BLaER1 treated with 17β-estradiol and CSF1 and Interleukin-3, amounts not matched to agents 10 nM and 100 nM (cell line): ENCODE data around the gene SRR.
"Not testable (repeated sequence)": the region's sequence is repeated elsewhere in the genome, so short reads cannot be mapped to it uniquely, and the experiment has no call there.

ENCODE experiments used
- H3K27ac ChIP-seq, 11 experiments: shearing (Covaris generic); formaldehyde crosslinking; 2 replicates each; pipeline ENCODE4 v1.8.1; 2022
- H3K27me3 ChIP-seq, 11 experiments: shearing (Covaris generic); formaldehyde crosslinking; 2 replicates each; pipeline ENCODE4 v1.8.1; 2022
- H3K36me3 ChIP-seq, 11 experiments: shearing (Covaris generic); formaldehyde crosslinking; 2 replicates each; pipeline ENCODE4 v1.8.1; 2022
- H3K4me1 ChIP-seq, 10 experiments: shearing (Covaris generic); formaldehyde crosslinking; 2 replicates each; pipeline ENCODE4 v1.8.1; 2022
- H3K4me2 ChIP-seq, 11 experiments: shearing (Covaris generic); formaldehyde crosslinking; 2 replicates each; pipeline ENCODE4 v1.8.1; 2022
- H3K4me3 ChIP-seq, 10 experiments: shearing (Covaris generic); formaldehyde crosslinking; 2 replicates each; pipeline ENCODE4 v1.8.1; 2022
- H3K9ac ChIP-seq, 11 experiments: shearing (Covaris generic); formaldehyde crosslinking; 2 replicates each; pipeline ENCODE4 v1.8.1; 2022
- H3K9me3 ChIP-seq, 11 experiments: shearing (Covaris generic); formaldehyde crosslinking; replicated peaks in 1 of 11; 2 replicates each; pipeline ENCODE4 v1.8.1; 2022
- H4K20me1 ChIP-seq, 11 experiments: shearing (Covaris generic); formaldehyde crosslinking; 2 replicates each; pipeline ENCODE4 v1.8.1; 2022
- Cebpa-rat ChIP-seq, 11 experiments: shearing (Covaris generic); IDR thresholded peaks; 2 replicates each; pipeline ENCODE4 v1.8.1; 2022

Gene SRR

GRCh38 chr17:2304931-2305330, 1.2 kb downstream of the SRR start:
- TF ChIP-seq Cebpa-rat (IDR thresholded peaks at IDR 0.05) = no peak
- peaks cover 8 to 22% (median 17%) of the 10 kb centered on the region in 11 experiments for H3K36me3 ChIP-seq
- no peaks in the 10 kb centered on the region for H3K9me3 ChIP-seq
- H3K27ac ChIP-seq = no peak overlapping the region
- H3K27me3 ChIP-seq = no peaks in the 10 kb centered on the region
- H3K4me2 ChIP-seq = peak overlapping the region in 9 of 11 experiments; percentile 62 to 91 (median 87); a peak in 11 of 22 replicates
- H3K4me3 ChIP-seq = peak overlapping the region in 2 of 10 experiments; percentile 96 to 99; a peak in 1 of 20 replicates
- 0 out of 22 replicates have a peak overlapping the region, but pooled peaks of 1 of the 11 experiments have one; percentile 11 for H3K9ac ChIP-seq
- H4K20me1 ChIP-seq = peaks cover 0 to 34% (median 33%) of the 10 kb centered on the region in 11 experiments; a peak in 18 of 22 replicates
- peaks cover 21 to 41% (median 31%) of the 10 kb centered on the region in 10 experiments for H3K4me1 ChIP-seq

- Histone ChIP-seq H3K9me3 (no peaks in the 10 kb centered on the region), H3K4me2 (no peak overlapping the region), H3K4me1 (peaks cover 0 to 8% (median 3%) of the 10 kb centered on the region in 10 experiments; a peak in 15 of 20 replicates), H3K27me3 (no peaks in the 10 kb centered on the region), H3K27ac (no peak overlapping the region), H3K4me3 (no peak overlapping the region), H3K36me3 (peaks cover 0 to 9% (median 0%) of the 10 kb centered on the region in 11 experiments; a peak in 2 of 22 replicates), H3K9ac (no peak overlapping the region), H4K20me1 (0 out of 22 replicates have a peak, but pooled peaks cover 0 to 3% (median 0%) of the 10 kb centered on the region in 11 experiments)
- no peak for TF ChIP-seq Cebpa-rat (IDR thresholded peaks at IDR 0.05)
Observed at GRCh38 chr17:2309338-2310154, 5.8 kb downstream of the SRR start.

GRCh38 chr17:2312736-2313135, 9.0 kb downstream of the SRR start:
- Histone ChIP-seq H3K9ac (no peak overlapping the region), H3K9me3 (no peaks in the 10 kb centered on the region), H3K27ac (no peak overlapping the region), H3K4me3 (no peak overlapping the region), H3K4me1 (no peaks in the 10 kb centered on the region), H3K4me2 (no peak overlapping the region), H3K27me3 (no peaks in the 10 kb centered on the region), H3K36me3 (peaks cover 0 to 9% (median 0%) of the 10 kb centered on the region in 11 experiments; a peak in 2 of 22 replicates), H4K20me1 (peaks cover 0 to 3% (median 0%) of the 10 kb centered on the region in 11 experiments; a peak in 2 of 22 replicates)
- TF ChIP-seq Cebpa-rat (IDR thresholded peaks at IDR 0.05) = no peak

- H3K27ac ChIP-seq, H3K9ac ChIP-seq, H3K27me3 ChIP-seq, H3K4me2 ChIP-seq, H3K4me3 ChIP-seq, H3K9me3 ChIP-seq: not testable (repeated sequence)
- Histone ChIP-seq H4K20me1 (peaks cover 0 to 11% (median 0%) of the 10 kb centered on the region in 11 experiments; a peak in 6 of 22 replicates), H3K36me3 (peaks cover 15 to 26% (median 18%) of the 10 kb centered on the region in 11 experiments), H3K4me1 (peaks cover 0 to 19% (median 0%) of the 10 kb centered on the region in 10 experiments; a peak in 5 of 20 replicates)
Observed at GRCh38 chr17:2316916-2317205, 13.1 kb downstream of the SRR start.

- Histone ChIP-seq H3K9ac (no peak overlapping the region), H4K20me1 (peaks cover 0 to 20% (median 4%) of the 10 kb centered on the region in 11 experiments; a peak in 8 of 22 replicates), H3K4me3 (no peak overlapping the region), H3K9me3 (no peaks in the 10 kb centered on the region), H3K4me1 (peaks cover 0 to 19% (median 0%) of the 10 kb centered on the region in 10 experiments; a peak in 5 of 20 replicates), H3K36me3 (peaks cover 23 to 35% (median 28%) of the 10 kb centered on the region in 11 experiments), H3K27me3 (no peaks in the 10 kb centered on the region), H3K4me2 (no peak overlapping the region), H3K27ac (no peak overlapping the region)
- no peak for TF ChIP-seq Cebpa-rat (IDR thresholded peaks at IDR 0.05)
Observed at GRCh38 chr17:2317796-2318195, 14.0 kb downstream of the SRR start.

- Histone ChIP-seq H3K4me2 (peak overlapping the region in 2 of 11 experiments; percentile 56; a peak in 4 of 22 replicates), H3K4me3 (no peak overlapping the region), H3K27me3 (no peaks in the 10 kb centered on the region)
Observed at GRCh38 chr17:2319051-2319450, 15.3 kb downstream of the SRR start.

GRCh38 chr17:2321399-2321798, 17.6 kb downstream of the SRR start:
- H3K4me1 ChIP-seq = peaks cover 0 to 19% (median 0%) of the 10 kb centered on the region in 10 experiments; a peak in 5 of 20 replicates
- TF ChIP-seq Cebpa-rat (IDR thresholded peaks at IDR 0.05) = no peak
- no peaks in the 10 kb centered on the region for H3K9me3 ChIP-seq
- no peaks in the 10 kb centered on the region for H3K27me3 ChIP-seq
- no peak overlapping the region for H3K4me2 ChIP-seq
- peaks cover 59 to 71% (median 64%) of the 10 kb centered on the region in 11 experiments for H3K36me3 ChIP-seq
- H3K27ac ChIP-seq = no peak overlapping the region
- no peak overlapping the region for H3K9ac ChIP-seq
- no peak overlapping the region for H3K4me3 ChIP-seq
- peaks cover 0 to 56% (median 20%) of the 10 kb centered on the region in 11 experiments; a peak in 16 of 22 replicates for H4K20me1 ChIP-seq

More at GRCh38 chr17:2319051-2319450, 15.3 kb downstream of the SRR start:
- Histone ChIP-seq H3K4me1 (peaks cover 0 to 19% (median 0%) of the 10 kb centered on the region in 10 experiments; a peak in 5 of 20 replicates), H3K9me3 (no peaks in the 10 kb centered on the region), H3K9ac (no peak overlapping the region), H3K36me3 (peaks cover 36 to 48% (median 40%) of the 10 kb centered on the region in 11 experiments), H4K20me1 (peaks cover 0 to 33% (median 9%) of the 10 kb centered on the region in 11 experiments; a peak in 9 of 22 replicates), H3K27ac (peak overlapping the region in 1 of 11 experiments; percentile 45; a peak in 1 of 22 replicates)
- TF ChIP-seq Cebpa-rat (IDR thresholded peaks at IDR 0.05) = no peak

- Histone ChIP-seq H3K27me3 (no peaks in the 10 kb centered on the region), H3K9me3 (no peaks in the 10 kb centered on the region), H3K9ac (no peak overlapping the region), H3K36me3 (peaks cover 83 to 95% (median 86%) of the 10 kb centered on the region in 11 experiments), H3K27ac (no peak overlapping the region), H3K4me3 (no peak overlapping the region), H4K20me1 (peaks cover 0 to 80% (median 43%) of the 10 kb centered on the region in 11 experiments; a peak in 17 of 22 replicates), H3K4me1 (peaks cover 0 to 11% (median 0%) of the 10 kb centered on the region in 10 experiments; a peak in 5 of 20 replicates), H3K4me2 (no peak overlapping the region)
- no peak for TF ChIP-seq Cebpa-rat (IDR thresholded peaks at IDR 0.05)
Observed at GRCh38 chr17:2323629-2324314, 20.0 kb downstream of the SRR start.

GRCh38 chr17:2331303-2331702, 27.6 kb downstream of the SRR start:
- Histone ChIP-seq H3K27me3 (no peaks in the 10 kb centered on the region), H4K20me1 (peaks cover 0 to 95% (median 83%) of the 10 kb centered on the region in 11 experiments; a peak in 18 of 22 replicates), H3K9ac (no peak overlapping the region), H3K4me2 (no peak overlapping the region; a peak in 1 of 22 replicates), H3K4me3 (no peak overlapping the region), H3K4me1 (peaks cover 19 to 26% (median 23%) of the 10 kb centered on the region in 10 experiments), H3K9me3 (no peaks in the 10 kb centered on the region), H3K36me3 (peaks cover 88 to 94% (median 91%) of the 10 kb centered on the region in 11 experiments), H3K27ac (no peak overlapping the region)
- no peak for TF ChIP-seq Cebpa-rat (IDR thresholded peaks at IDR 0.05)
